Prostate gland (tissue), 2 donors: Measurements from ENCODE around the gene CORO1C.

Source experiments
- POLR2A ChIP-seq: fragments of 450-650 bp; IDR thresholded peaks from one replicate; pipeline ENCODE4 v1.6.1; 2016; ENCODE audit warnings: antibody characterized with exemption, mild to moderate bottlenecking
- POLR2AphosphoS5 ChIP-seq: sonication (generic); formaldehyde crosslinking; IDR thresholded peaks from one replicate; pipeline ENCODE4 v1.6.1; 2017; ENCODE audit warnings: antibody characterized with exemption
- TF ChIP-seq, protein P1 (sequence below), 4 experiments: fragments of 200-600 bp in 2 of 4; fragments of 450-650 bp in 2 of 4; sonication (generic) in 2 of 4; IDR thresholded peaks; 1 replicate in 3 of 4; 2 replicates in 1 of 4; pipeline ENCODE4 v1.5.1; 2016 to 2019; ENCODE audit warnings: antibody characterized with exemption in 4 of 4, mild to moderate bottlenecking in 2 of 4, moderate library complexity in 2 of 4

DNA sequence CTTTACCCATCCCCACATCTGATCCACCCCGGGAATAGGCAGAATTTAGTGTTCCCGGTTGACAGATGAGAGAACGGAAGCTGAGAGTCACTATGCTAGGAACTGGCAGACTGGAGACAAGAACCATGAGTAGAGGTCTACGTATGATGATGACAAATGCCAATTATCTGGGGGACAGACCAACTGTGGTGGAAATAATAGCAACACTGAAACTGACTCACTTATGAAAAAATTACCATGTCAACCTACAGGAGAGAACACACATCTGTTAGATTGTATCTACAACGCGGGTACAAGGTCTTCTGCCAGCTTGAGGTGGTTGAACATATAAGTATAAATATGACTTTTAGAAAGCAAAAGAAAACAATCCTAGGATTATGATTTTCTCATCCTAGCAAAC is 82.2 kb downstream of the CORO1C start:
- TF ChIP-seq POLR2AphosphoS5, result no peak
- TF ChIP-seq, protein P1, sequence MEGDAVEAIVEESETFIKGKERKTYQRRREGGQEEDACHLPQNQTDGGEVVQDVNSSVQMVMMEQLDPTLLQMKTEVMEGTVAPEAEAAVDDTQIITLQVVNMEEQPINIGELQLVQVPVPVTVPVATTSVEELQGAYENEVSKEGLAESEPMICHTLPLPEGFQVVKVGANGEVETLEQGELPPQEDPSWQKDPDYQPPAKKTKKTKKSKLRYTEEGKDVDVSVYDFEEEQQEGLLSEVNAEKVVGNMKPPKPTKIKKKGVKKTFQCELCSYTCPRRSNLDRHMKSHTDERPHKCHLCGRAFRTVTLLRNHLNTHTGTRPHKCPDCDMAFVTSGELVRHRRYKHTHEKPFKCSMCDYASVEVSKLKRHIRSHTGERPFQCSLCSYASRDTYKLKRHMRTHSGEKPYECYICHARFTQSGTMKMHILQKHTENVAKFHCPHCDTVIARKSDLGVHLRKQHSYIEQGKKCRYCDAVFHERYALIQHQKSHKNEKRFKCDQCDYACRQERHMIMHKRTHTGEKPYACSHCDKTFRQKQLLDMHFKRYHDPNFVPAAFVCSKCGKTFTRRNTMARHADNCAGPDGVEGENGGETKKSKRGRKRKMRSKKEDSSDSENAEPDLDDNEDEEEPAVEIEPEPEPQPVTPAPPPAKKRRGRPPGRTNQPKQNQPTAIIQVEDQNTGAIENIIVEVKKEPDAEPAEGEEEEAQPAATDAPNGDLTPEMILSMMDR (IDR thresholded peaks at IDR 0.05), result no peak
- TF ChIP-seq POLR2A, result no peak
